Right forelimb (tissue), 1 donor: ENCODE data around the gene STN1.

Experiments
- DNase-seq: peaks from one replicate; pipeline ENCODE4 v3.0.0-alpha.2; 2018

Gene STN1

GRCh38 chr10:103892181-103892580, 25.8 kb downstream of the STN1 start:
- DNase-seq = no peak

GRCh38 chr10:103890688-103891087, 27.3 kb downstream of the STN1 start:
- no peak for DNase-seq

- no peak for DNase-seq
Measured at GRCh38 chr10:103890194-103890658, 27.8 kb downstream of the STN1 start.

GRCh38 chr10:103889121-103889720, 28.8 kb downstream of the STN1 start:
- DNase-seq = no peak

GRCh38 chr10:103888113-103888841, 29.7 kb downstream of the STN1 start:
- DNase-seq = peak; percentile 80

GRCh38 chr10:103885617-103886016, 32.4 kb downstream of the STN1 start:
- DNase-seq = no peak

- DNase-seq = peak; percentile 46
Measured at GRCh38 chr10:103884681-103885139, 33.3 kb downstream of the STN1 start.

GRCh38 chr10:103882285-103883007, 35.5 kb downstream of the STN1 start:
- DNase-seq = no peak

- no peak for DNase-seq
Measured at GRCh38 chr10:103881416-103882284, 36.3 kb downstream of the STN1 start.

- no peak for DNase-seq
Measured at GRCh38 chr10:103879831-103880230, 38.2 kb downstream of the STN1 start.

GRCh38 chr10:103879409-103879808, 38.6 kb downstream of the STN1 start:
- DNase-seq = no peak

- no peak for DNase-seq
Measured at GRCh38 chr10:103877861-103878260, 40.1 kb downstream of the STN1 start.

GRCh38 chr10:103876155-103876554, 41.8 kb downstream of the STN1 start:
- DNase-seq = no peak

GRCh38 chr10:103874730-103875129, 43.3 kb downstream of the STN1 start:
- DNase-seq = no peak

- no peak for DNase-seq
Measured at GRCh38 chr10:103872137-103872931, 45.6 kb downstream of the STN1 start.

GRCh38 chr10:103871006-103871405, 47.0 kb downstream of the STN1 start:
- DNase-seq = no peak

- no peak for DNase-seq
Measured at GRCh38 chr10:103870516-103870915, 47.5 kb downstream of the STN1 start.

- DNase-seq = no peak
Measured at GRCh38 chr10:103869336-103869735, 48.6 kb downstream of the STN1 start.

- no peak for DNase-seq
Measured at GRCh38 chr10:103868200-103868599, 49.8 kb downstream of the STN1 start.

GRCh38 chr10:103861505-103861904, 56.5 kb downstream of the STN1 start:
- no peak for DNase-seq

GRCh38 chr10:103859161-103860086, 58.6 kb downstream of the STN1 start:
- DNase-seq = peak; percentile 85
